Adrenal gland (tissue), 5 donors: Measurements from ENCODE around the gene NRP2.
A peak's percentile ranks its signal among the peaks of the same experiment; 100 is the strongest.

ENCODE experiments used
- CTCF ChIP-seq, 6 experiments: fragments of 450-650 bp in 4 of 6; fragments of 200-600 bp in 2 of 6; sonication (generic) in 1 of 6; IDR thresholded peaks; 1 replicate in 5 of 6; 2 replicates in 1 of 6; pipeline versions ENCODE4 v1.5.1 to v1.8.0; 2016 to 2021; ENCODE audit warnings: antibody characterized with exemption in 6 of 6, mild to moderate bottlenecking in 2 of 6, moderate library complexity in 1 of 6
- POLR2A ChIP-seq, 2 donors: fragments of 450-650 bp; IDR thresholded peaks; one replicate each; pipeline ENCODE4 v1.6.1; 2017; ENCODE audit warnings: antibody characterized with exemption in 2 of 2, mild to moderate bottlenecking in 2 of 2, moderate library complexity in 1 of 2
- donor health status: DM: no; HTN: no; CAD: no.

- TF ChIP-seq CTCF (IDR thresholded peaks at IDR 0.05), result no peak
- peak in 1 of 2 donors; percentile 54 for TF ChIP-seq POLR2A (IDR thresholded peaks at IDR 0.05)
Observed at GRCh38 chr2:205706769-205707381, 24.6 kb downstream of the NRP2 start.
